Neuron (in vitro differentiated cells): ENCODE data around the gene CCDC97.

ENCODE experiments used
- H2AFZ ChIP-seq: one replicate; pipeline ENCODE4 v1.6.1; 2013; ENCODE audit warnings: low read depth, mild to moderate bottlenecking, inconsistent platforms, low read length, moderate library complexity
- H3K27me3 ChIP-seq: one replicate; pipeline ENCODE4 v1.6.1; 2013; ENCODE audit warnings: low read length; ENCODE audit not compliant: insufficient read depth
- H3K36me3 ChIP-seq: one replicate; pipeline ENCODE4 v1.6.1; 2013; ENCODE audit warnings: low read length; ENCODE audit not compliant: insufficient read depth
- H3K4me1 ChIP-seq: one replicate; pipeline ENCODE4 v1.6.1; 2013; ENCODE audit warnings: low read length; ENCODE audit not compliant: insufficient read depth
- H3K4me3 ChIP-seq: 2 replicates; pipeline ENCODE4 v1.5.1; 2013; ENCODE audit warnings: mild to moderate bottlenecking, low read length, moderate library complexity
- H3K9me3 ChIP-seq: one replicate; pipeline ENCODE4 v1.6.1; 2013; ENCODE audit warnings: low read length

CCDC97 gene

DNA sequence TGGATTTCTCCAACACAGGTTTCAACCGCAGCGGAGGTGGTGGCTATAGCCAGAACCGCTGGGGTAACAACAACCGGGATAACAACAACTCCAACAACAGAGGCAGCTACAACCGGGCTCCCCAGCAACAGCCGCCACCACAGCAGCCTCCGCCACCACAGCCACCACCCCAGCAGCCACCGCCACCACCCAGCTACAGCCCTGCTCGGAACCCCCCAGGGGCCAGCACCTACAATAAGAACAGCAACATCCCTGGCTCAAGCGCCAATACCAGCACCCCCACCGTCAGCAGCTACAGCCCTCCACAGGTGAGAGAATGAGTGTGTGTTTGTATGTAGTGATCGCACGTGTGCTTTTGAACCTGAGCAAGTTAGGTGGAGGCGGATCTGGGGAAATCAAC lies 6.0 kb upstream of the CCDC97 start:
- no peak overlapping the region for H3K4me3 ChIP-seq
- H2AFZ ChIP-seq: no peak overlapping the region
- no peaks in the 10 kb centered on the region for H3K9me3 ChIP-seq
- H3K27me3 ChIP-seq: no peaks in the 10 kb centered on the region
- no peaks in the 10 kb centered on the region for H3K4me1 ChIP-seq
- H3K36me3 ChIP-seq: peaks cover 74% of the 10 kb centered on the region

DNA sequence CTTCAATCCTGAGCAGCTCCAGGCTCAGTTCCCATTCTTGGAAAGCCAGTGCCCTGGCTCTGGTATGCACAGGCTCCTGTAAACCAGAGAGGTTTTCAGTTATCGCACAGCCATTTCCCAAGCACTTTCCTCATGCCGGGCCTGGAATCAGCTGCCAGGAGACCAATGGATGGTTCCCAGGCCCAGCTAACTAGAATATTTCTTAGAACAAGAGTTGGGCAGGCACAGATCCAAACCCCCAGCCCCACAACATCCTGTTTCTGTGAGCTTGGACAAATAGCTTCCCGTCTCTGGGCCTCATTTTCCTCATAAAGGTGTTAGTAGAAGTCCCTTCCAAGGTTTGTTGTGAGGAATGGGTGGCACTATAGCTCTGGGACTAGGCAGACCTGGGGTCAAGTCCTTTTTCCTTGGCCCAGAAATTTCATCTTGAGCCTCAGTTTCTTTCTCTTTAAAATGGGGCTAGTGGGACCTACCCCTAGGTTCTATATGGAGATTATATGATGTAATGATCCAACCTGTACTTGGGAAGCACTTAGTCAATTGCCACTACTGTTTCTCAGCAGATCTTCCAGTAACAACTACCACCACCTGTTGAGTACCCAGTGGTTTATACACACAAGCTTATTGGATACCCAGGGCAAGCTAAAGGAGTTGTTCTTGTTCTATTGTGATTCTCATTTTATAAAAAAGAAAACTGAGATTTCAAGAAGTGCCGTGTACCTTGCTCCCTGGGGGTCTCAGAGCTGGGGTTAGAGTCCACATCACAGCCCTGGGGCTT lies 5.1 kb upstream of the CCDC97 start:
- no peak overlapping the region for H3K4me3 ChIP-seq
- peaks cover 65% of the 10 kb centered on the region for H3K36me3 ChIP-seq
- H3K9me3 ChIP-seq: no peaks in the 10 kb centered on the region
- no peaks in the 10 kb centered on the region for H3K27me3 ChIP-seq
- no peak overlapping the region for H2AFZ ChIP-seq
- no peaks in the 10 kb centered on the region for H3K4me1 ChIP-seq

DNA sequence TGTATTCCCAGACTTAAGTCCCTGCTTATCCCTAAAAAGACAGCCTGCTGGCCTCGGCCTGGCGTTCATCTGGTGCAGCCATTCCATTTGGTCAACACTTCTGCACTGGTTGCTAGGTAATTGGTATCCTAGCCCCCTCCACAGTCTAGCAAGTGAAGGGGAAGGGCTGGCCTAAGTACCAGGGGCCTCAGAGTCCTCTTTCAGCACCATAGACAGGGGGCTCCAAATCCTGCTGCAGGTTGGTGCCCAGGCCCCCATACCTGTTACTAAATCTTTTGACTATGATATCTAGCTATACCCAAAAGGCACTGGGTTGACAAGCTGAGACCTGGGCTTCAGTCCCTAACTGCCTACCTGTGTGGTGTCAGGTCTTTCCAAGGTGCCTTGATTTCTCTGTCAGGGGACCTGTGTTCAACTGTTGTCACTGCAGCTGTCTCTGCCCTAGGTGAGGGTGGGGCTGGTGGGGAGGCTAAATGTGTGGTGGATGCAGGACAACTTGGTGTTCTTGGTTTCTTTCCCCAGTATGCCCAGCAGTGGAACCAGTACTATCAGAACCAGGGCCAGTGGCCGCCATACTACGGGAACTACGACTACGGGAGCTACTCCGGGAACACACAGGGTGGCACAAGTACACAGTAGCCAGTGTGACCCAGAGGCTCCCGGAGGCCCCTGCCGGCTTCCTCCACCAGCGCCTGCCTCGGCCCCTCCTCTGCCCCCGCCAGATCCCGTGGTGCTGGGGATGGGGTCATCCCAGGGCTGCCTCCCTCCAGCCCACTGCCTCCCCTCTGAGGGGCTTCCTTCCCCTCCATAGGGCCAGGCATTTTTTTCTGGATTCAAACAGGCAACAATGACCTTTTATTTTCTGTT lies 3.8 kb upstream of the CCDC97 start:
- Histone ChIP-seq H3K36me3 (peaks cover 53% of the 10 kb centered on the region), H3K4me1 (peaks cover 5% of the 10 kb centered on the region), H3K27me3 (no peaks in the 10 kb centered on the region), H3K4me3 (no peak overlapping the region), H3K9me3 (no peaks in the 10 kb centered on the region), H2AFZ (no peak overlapping the region)

DNA sequence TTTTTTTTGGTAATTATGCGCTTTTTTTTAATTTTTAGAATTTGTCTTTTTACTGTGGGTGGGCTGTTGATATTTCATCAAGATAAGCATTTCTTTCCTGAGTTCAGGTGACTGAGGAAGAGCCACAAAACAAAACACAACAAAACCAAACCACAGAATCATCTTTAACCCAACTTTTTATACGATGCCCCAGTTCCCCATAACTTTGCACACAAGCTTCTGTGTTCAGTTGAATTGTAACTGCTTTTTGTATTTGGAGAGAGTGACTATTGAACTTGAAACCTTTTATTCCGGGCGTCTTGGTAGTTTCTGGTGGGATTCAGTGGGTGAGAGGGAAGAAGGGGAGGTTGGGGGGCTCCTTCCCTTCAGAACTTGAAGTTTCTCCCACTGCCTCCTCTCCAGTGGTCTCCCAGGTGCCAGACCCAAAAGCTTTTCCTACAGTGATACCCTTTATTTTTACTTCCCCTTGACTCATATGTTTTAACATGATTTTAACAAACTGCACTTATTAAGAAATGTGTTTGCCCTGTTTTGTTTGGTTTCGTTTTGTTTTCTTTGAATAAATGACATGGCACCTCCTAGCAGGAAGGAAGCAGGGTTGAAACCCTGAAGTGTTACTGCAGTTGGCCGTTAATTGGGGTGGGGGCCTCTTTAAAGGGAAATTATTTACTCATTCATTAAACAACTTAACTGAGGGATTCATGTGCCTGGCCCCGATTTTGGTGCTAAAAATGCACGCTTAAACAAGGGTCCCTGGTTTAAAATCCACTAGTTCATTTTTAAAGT lies 2.7 kb upstream of the CCDC97 start:
- Histone ChIP-seq H3K36me3 (peaks cover 45% of the 10 kb centered on the region), H3K9me3 (no peaks in the 10 kb centered on the region), H2AFZ (no peak overlapping the region), H3K27me3 (no peaks in the 10 kb centered on the region), H3K4me3 (no peak overlapping the region), H3K4me1 (peaks cover 9% of the 10 kb centered on the region)

DNA sequence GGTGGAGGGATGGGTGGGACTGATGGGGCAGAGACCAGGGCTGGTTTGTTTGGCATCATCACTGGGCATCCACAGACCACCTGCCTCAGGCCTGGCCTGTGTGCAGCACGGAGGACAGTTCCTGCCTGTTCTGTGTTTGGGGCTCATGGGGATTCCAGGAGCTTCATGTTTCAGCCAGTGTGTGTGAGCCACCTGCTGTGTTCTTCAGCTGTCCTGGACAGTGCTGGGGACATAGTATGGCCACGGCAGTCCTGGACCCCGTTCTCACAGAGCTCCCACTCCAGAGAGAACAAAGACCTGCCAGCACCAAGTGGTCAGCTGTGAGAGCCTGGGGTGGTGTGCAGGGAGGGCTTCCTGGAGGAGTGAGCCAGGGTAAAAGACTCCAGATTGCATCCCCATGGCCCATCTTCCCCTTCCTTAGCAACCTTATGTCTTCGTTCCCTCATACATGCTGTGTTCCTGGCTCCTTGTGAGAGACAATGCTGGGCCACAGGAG lies 2.0 kb upstream of the CCDC97 start:
- Histone ChIP-seq H2AFZ (no peak overlapping the region), H3K36me3 (peaks cover 45% of the 10 kb centered on the region), H3K27me3 (no peaks in the 10 kb centered on the region), H3K4me3 (no peak overlapping the region), H3K4me1 (peaks cover 9% of the 10 kb centered on the region), H3K9me3 (no peaks in the 10 kb centered on the region)

DNA sequence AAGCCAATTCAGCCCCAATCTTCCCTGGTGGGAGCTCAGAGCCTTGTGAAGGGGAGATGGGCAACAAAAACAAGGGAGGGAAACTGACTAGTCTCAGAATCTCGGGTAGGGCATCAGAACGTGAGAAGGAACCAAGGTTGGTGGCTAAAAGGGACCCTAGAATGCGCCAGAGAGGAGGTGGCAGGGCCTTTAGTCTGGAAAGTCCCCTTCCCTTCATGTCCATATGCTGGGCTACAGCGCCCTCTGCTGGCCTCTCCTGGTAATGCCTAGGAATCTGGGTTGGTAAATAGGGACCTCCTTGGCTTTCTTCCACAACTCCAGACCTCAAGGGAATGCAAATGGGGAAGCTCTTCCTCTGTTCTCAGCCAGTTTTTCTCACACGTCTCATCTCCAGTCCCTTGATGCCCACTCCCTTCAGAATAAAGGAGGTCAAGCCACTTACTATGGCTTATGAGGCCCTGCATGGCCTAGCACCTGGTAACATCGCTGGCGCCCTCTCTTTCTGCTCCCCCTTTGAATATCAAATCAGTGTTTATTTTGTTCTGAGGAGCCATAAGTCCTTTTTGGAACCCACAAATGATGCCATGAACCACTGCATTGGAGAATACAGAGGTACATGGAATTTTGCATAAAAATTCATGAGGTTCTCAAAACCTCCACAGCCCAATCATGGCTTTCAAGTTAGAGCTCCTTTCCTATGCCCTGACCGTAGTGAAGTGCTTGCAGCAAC lies 1.4 kb upstream of the CCDC97 start:
- H3K9me3 ChIP-seq: no peaks in the 10 kb centered on the region
- H3K4me1 ChIP-seq: peaks cover 9% of the 10 kb centered on the region
- H3K27me3 ChIP-seq: no peaks in the 10 kb centered on the region
- H3K4me3 ChIP-seq: no peak overlapping the region
- H2AFZ ChIP-seq: no peak overlapping the region
- peaks cover 44% of the 10 kb centered on the region for H3K36me3 ChIP-seq

DNA sequence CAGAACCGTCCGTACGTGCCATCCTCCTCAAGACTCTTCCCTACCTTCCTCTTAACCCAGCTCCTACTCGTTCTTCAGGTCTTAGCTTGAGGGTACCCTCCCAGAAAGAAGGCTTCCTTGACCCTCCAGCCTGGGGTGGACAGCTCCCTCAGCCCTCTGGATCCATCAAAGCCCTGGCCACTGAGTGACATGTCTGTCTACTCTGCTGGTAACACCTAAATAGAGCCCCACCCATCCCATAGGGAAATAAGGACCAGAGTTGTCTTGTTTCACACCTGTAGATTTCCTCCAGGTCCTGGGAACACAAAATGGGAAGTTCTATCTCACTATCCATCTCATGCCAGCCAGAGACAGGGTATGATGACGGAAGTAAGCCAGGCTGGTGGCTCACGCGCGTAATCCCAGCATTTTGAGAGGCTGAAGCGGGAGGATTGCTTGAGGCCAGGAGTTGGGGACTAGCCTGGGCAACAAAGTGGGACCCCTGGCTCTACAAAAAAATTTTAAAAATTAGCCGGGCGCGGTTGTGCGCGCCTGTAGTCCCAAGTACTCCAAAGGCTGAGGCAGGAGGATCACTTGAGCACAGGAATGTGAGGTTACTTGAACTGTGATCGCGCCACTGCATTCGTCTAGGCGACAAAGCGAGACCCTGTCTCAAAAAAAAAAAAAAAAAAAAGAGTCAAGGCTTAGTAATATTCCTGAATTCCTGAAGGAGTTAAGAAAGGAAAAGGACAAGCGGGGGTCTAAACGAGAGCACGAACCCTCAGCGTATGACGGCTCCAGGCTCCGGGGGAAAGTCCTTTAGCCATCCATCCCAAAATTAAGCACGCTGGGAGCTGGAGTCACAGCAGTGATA lies 566 bp upstream of the CCDC97 start:
- Histone ChIP-seq H3K4me1 (peaks cover 9% of the 10 kb centered on the region), H3K9me3 (no peaks in the 10 kb centered on the region), H3K4me3 (peak overlapping the region; percentile 65), H3K27me3 (no peaks in the 10 kb centered on the region), H3K36me3 (peaks cover 36% of the 10 kb centered on the region), H2AFZ (peak overlapping the region; percentile 73)

DNA sequence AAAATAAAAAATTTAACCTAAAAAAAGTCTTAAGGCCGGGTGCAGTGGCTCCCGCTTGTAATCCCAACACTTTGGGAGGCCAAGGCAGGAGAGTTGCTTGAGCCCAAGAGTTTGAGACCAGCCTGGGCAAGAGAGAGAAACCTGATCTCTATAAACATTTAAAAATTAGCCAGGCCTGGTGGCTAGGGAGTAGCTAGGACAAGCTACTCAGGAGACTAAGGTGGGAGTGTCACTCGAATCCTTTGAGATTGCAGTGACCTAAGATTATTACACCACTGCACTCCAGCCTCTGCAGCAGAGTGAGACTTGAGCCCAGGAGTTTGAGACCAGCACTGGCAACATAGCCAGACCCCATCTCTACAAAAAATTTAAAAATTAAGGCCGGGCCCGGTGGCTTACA lies 1.1 kb downstream of the CCDC97 start:
- peaks cover 26% of the 10 kb centered on the region for H3K36me3 ChIP-seq
- H3K4me3 ChIP-seq: peak overlapping the region; percentile 65
- H3K9me3 ChIP-seq: no peaks in the 10 kb centered on the region
- H3K27me3 ChIP-seq: no peaks in the 10 kb centered on the region
- peak overlapping the region; percentile 73 for H2AFZ ChIP-seq
- H3K4me1 ChIP-seq: peaks cover 9% of the 10 kb centered on the region

DNA sequence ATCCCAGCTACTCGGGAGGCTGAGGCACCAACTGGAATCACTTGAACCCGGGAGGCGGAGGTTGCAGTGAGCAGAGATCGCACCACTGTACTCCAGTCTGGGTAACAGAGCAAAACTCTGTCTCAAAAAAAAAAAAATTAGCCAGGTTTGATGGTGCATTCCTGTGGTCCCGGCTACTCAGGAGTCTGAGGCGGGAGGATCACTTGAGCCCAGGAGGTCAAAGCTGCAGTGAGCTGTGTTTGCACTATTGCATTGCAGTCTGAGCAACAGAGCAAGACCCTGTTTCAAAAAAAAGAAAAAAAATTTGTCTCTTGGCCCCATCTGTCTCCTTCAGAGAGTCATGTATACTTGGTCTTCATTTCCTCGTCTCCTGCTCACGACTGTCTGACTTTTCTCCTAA lies 1.6 kb downstream of the CCDC97 start:
- Histone ChIP-seq H3K36me3 (peaks cover 26% of the 10 kb centered on the region), H3K9me3 (peaks cover 4% of the 10 kb centered on the region), H3K27me3 (no peaks in the 10 kb centered on the region), H3K4me3 (no peak overlapping the region), H2AFZ (no peak overlapping the region), H3K4me1 (peaks cover 9% of the 10 kb centered on the region)

DNA sequence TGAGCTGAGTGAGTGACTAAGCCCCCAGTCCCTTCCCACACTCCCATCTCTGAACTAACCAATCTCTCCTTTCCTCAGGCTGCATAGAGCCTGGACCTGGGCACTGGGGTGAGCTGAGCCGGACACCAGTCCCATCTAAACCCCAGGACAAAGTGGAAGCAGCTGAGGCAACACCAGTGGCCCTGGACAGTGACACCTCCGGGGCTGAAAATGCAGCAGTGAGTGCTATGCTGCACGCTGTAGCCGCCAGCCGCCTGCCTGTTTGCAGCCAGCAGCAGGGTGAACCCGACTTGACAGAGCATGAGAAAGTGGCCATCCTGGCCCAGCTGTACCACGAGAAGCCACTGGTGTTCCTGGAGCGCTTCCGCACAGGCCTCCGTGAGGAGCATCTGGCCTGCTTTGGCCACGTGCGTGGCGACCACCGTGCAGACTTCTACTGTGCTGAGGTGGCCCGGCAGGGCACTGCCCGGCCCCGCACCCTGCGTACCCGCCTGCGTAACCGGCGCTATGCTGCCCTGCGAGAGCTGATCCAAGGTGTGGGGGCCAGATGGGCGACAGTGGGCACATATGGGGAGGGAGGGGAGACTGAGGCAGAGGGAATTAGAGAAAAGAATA lies 6.4 kb downstream of the CCDC97 start:
- H3K27me3 ChIP-seq: no peaks in the 10 kb centered on the region
- H3K4me3 ChIP-seq: no peak overlapping the region
- peaks cover 4% of the 10 kb centered on the region for H3K4me1 ChIP-seq
- peaks cover 53% of the 10 kb centered on the region for H3K36me3 ChIP-seq
- no peak overlapping the region for H2AFZ ChIP-seq
- peaks cover 8% of the 10 kb centered on the region for H3K9me3 ChIP-seq

DNA sequence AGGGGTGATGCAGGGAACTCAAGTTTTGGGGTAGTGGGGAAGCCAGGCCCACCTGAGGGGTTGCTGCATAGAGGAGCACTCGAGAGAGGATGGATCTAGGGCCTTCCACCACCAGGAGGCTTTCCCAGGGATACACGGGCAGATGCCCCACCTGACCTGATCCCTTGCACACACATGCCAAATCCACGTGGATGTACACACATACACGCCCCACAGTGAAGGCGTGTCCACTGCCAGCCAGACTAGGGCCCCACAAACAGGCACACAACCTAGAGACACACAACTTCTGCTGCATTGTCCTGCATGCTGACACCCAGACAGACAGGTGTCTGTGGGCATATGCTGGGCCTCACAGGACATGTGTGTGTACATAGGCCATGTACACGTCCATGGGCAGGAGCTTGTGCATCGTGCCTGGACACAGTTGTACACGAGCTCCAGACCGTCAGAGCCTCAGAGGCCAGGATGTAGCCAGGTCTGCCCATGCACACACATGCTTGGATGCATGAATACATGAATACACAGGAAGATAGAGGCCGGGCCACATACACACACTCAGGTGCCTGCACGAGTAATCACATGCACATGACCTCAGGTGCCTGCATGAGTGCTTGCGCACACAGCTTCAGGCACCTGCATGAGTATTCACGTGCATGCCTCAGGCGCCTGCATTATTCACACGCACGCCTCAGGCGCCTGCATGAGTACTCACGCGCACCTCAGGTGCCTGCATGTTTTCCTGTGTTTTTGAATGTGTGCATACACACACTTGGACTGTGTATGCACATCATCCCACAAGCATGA lies 8.9 kb downstream of the CCDC97 start:
- Histone ChIP-seq H3K36me3 (peaks cover 46% of the 10 kb centered on the region), H3K9me3 (peaks cover 8% of the 10 kb centered on the region), H2AFZ (no peak overlapping the region), H3K4me3 (no peak overlapping the region), H3K27me3 (no peaks in the 10 kb centered on the region), H3K4me1 (peaks cover 16% of the 10 kb centered on the region)
